ENCODE measurements around the gene TFPI2.
A peak's percentile ranks its signal among the peaks of the same experiment; 100 is the strongest.

TFPI2 gene

GRCh38 chr7:93902777-93903423 lies 12.3 kb upstream of the TFPI2 start:
- no peak for DNase-seq

GRCh38 chr7:93897680-93898079 lies 7.1 kb upstream of the TFPI2 start:
- DNase-seq, result no peak

DNA sequence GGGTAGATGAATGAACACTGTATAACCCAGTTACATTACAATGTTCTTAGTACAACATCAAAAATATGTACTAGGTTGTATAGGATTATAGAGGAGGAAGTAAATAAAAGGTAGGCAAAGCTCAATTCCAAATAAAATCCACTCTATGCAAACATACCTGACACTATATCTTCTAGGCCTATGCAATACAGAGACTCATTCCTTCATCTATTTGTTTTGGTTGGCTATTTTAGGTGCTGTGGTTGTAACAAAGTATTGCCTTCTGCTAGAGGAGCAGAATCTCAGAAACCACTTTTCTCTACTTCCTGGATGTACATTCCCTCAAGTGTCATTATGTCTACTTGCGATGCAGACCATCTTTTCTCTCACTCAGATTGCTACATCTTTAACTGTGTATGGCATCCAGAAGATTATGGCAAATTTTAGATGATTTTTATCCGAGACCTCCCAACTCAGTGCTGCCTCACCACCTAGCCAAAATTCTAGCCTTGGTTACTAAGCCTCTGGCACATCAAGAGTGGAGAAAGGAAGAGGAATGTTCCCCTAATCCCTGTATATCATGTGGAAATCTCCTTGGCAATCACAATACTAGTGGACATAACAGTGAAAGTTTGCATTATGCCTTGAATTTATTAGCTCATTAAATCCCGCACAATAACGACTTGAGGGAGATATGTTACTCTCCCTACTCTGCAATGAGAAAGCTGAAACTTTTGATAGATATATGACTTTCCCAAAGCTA lies 5.5 kb upstream of the TFPI2 start:
- no peak for DNase-seq

DNA sequence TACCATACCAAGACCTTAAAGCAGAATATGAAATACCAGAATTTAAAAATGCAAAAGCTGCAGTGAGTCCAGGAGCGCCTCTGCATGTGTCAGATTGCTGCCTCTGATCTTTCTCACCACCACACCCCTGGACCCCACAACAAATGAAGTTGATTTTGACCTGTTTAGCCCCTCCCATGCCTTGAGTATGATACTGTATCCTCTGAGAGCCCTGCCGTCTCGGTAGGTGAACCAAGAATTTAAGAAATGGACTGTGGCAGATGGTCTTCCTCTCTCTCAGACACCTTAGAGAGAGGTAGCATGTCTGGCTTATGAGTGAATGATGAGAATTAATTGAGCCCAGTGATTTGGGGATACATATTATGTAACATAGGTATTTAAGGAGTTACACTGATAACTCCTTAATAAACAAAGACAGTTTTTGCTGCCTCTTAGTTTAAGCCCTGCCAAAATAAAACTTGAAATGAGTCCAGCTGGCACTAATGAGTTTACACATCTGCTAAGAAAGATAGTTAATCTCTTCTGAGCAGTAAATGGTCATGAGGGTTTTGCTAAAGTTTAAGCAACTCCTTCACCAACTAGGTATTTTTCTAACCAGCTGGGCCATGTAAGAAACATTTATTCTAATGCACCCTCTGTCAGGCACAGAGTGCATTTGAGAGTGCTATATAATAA lies 4.5 kb upstream of the TFPI2 start:
- DNase-seq, result no peak

DNA sequence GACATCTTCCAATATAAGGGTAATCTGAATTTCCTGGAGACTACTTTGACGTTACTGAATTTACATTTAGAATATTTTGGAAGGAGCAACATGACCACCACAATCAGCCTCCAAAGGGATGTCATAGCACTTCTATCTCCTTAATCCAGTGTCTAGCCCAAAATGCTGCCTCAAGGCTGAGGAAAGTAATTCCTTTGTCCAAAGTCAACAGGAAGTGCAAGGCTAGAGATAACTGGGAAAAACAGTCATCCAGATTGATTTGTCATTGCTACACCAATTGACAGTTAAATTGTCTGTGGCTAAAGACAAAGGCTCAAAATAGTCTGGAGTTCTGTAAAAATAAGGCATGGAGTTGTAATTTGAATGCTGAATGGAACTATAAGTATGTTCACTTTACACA lies 3.9 kb upstream of the TFPI2 start:
- DNase-seq, result no peak

GRCh38 chr7:93890041-93890463 lies 501 bp downstream of the TFPI2 start:
- peak; percentile 38 for DNase-seq

DNA sequence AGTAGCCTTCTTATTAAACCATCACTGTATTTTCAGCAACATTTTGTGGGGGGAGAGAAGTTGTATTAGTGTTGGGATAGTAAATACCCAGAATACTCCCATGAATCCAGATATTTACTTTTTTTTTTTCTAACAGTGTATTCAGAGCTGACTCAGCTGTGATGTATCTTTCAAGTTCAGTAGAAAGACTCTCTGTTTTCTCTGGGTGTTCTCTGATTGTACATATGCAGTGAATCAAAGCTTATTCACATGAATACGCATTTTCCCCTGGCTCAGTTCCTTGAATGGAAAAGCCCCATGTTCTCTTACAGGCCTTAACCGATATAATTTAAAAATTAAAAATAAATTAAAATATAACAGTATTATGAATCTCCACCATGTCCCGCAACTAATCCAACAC lies 1.3 kb downstream of the TFPI2 start:
- no peak for DNase-seq

DNA sequence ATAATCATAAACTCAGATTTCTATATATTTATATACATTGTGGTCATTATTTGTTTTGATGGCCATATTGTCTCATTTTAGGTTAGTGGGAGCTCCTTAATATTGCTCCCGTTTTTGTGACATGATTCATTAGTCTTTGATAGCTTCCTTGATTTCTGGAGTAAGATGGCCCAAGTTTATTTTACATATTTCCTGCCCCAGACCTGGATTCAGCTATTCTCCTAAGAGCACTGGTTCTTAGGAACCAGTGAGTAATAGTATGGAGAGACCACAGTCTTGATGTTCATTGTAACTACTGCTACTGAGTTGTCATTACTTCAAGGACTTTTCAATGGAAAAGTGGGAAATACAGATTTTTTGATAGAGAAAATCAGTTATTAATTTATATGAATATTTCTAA lies 6.0 kb downstream of the TFPI2 start:
- DNase-seq, result no peak

GRCh38 chr7:93883917-93884345 lies 6.6 kb downstream of the TFPI2 start:
- no peak for DNase-seq

GRCh38 chr7:93883078-93883916 lies 7.3 kb downstream of the TFPI2 start:
- no peak for DNase-seq

GRCh38 chr7:93882468-93882867 lies 8.1 kb downstream of the TFPI2 start:
- no peak for DNase-seq

- DNase-seq, result no peak
Measured at GRCh38 chr7:93879356-93879755, 11.2 kb downstream of the TFPI2 start.

DNA sequence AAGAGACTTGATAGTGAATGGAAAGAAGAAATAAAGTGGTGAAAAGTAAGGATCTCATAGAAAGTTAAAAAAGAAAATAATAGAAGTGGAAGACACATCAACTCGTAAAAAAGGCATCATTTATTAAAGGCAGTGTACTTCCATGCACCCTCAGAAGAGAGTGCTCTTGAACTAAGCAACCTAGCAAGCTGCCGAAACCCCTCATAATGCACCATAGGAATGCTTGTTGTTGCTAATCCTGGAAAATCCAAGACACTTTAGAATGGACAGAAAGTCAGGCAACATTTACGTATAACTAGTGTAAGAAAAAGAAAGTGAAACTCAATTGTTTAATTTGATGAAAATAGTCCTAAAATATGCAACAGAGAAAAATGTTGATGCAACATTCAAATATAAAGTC lies 12.8 kb downstream of the TFPI2 start:
- no peak for DNase-seq

GRCh38 chr7:93873998-93874574 lies 16.5 kb downstream of the TFPI2 start:
- no peak for DNase-seq

GRCh38 chr7:93866886-93867285 lies 23.7 kb downstream of the TFPI2 start:
- no peak for DNase-seq

DNA sequence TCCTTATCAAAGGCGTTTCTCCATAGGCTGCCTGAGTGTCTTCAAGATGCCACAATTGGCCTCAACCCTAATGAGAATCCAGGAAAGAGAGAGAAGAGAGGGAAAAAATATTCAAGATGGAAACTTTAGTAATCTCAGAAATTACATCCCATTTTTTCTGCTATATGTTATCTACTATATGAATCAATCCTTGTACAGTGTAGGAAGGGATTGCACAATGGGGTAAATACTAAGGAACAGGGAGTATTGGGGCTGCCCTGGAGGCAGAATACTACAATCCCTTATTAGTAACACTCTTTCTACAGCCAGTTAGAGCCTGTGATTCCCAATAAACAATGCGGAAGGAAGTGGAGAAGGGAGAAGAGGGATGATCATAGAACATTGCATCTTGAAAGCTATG lies 27.9 kb downstream of the TFPI2 start:
- no peak for DNase-seq

DNA sequence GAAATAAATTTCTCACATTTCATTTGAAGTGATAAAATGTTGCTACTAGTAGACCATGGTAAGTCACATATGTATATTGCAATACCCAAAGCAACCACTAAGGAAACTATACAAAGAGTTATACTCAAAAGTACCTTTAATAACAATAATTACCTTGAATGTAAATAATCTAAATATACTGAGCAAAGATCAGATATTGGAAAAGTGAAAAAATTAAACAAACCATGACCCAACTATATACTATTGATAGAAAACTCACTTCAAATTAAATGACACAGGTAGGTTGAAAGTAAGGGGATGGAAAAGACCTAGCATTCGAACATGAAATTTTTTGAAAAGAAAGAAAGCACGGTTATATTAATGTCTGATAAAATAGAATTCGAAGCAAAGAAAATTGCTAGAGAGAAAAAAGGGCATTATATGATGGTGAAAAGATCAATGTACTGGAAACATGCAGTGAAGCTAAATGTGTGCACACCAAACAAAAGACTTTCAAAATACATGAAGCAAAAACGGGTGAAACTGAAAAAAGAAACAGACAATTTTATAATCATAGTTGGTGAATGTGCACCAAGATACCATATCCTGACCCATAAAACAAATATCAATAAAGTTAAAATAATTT lies 29.1 kb downstream of the TFPI2 start:
- no peak for DNase-seq

DNA sequence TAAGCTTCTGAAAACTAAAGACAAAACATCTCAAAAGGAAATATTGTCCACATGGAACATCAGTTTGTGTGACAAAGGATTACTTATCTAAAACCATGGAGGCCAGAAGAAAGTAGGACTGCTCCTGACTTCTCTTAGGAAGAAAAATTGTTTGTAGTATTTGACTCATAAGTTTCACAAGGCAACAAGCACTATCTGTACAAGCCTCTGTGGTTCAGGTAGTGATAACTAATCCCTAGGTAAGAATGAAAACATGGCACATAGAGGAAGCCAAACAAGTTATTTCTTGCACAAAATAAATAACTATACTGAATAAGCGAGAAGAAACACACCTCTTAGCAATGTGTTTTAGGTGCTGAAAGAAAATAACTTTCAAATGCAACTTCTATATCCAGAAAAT lies 30.3 kb downstream of the TFPI2 start:
- DNase-seq, result no peak

- no peak for DNase-seq
Measured at GRCh38 chr7:93858857-93859256, 31.7 kb downstream of the TFPI2 start.

DNA sequence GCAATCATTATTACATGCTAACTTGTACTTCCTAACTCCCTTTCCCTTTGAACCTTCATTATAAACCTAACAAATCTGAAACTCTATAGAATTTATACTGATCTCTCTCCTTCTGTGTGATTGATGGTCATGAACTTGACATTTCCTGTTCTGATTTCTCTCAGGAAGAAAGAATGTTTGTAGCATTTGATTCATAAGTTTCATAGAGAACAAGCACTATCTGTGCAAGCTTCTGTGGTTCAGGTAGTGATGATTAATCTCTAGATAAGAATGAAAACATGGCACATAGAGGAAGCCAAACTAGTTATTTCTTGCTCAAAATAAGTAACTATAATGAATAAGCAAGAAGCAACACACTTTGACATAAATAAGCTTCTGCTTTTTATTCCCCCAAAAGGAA lies 34.2 kb downstream of the TFPI2 start:
- no peak for DNase-seq

GRCh38 chr7:93855797-93856196 lies 34.8 kb downstream of the TFPI2 start:
- no peak for DNase-seq

- DNase-seq, result no peak
Measured at GRCh38 chr7:93854480-93854879, 36.1 kb downstream of the TFPI2 start.
